Kidney epithelial cell (primary cell): Measurements from ENCODE around the gene MTR. TPM values are rescaled to one million over a fixed set of nuclear protein-coding genes. Genes with fewer than 3 reads are reported as not detected.

ENCODE experiments used
- DNase-seq: peaks from one replicate; pipeline ENCODE4 v3.0.0-alpha.2; 2010; ENCODE audit warnings: low read depth
- H3K27me3 ChIP-seq: 2 replicates; pipeline ENCODE4 v1.6.0; 2011; ENCODE audit warnings: low read length; ENCODE audit not compliant: control insufficient read depth, insufficient read depth
- H3K36me3 ChIP-seq: 2 replicates; pipeline ENCODE4 v1.5.1; 2011; ENCODE audit warnings: low read length; ENCODE audit not compliant: control insufficient read depth, insufficient read depth
- H3K4me3 ChIP-seq: 2 replicates; pipeline ENCODE4 v1.5.1; 2011; ENCODE audit warnings: low read depth, mild to moderate bottlenecking, control low read depth, low read length
- CTCF ChIP-seq: IDR thresholded peaks from 2 replicates; pipeline ENCODE4 v1.5.1; 2011; ENCODE audit warnings: mild to moderate bottlenecking, moderate library complexity, low read length, control low read depth, inconsistent platforms; ENCODE audit not compliant: insufficient read depth, poor library complexity, severe bottlenecking
- total RNA-seq: library from RNA; depleted of rRNA; stranded (reverse); fragments of >200 nt; gene quantifications from 2 replicates; pipeline ENCODE4 v1.2.3, GENCODE V29; 2015

MTR gene
- total RNA-seq, 1 donor from 2014 or later = 23.3 TPM

- TF ChIP-seq CTCF = no peak
- DNase-seq = no peak
- Histone ChIP-seq H3K36me3 (no peaks in the 10 kb centered on the region), H3K27me3 (no peaks in the 10 kb centered on the region), H3K4me3 (no peak overlapping the region)
These were observed 66.6 kb downstream of the MTR start for GRCh38 chr1:236861560-236862218.

- DNase-seq = no peak
- no peaks in the 10 kb centered on the region for H3K36me3 ChIP-seq
- no peak for TF ChIP-seq CTCF
- no peak overlapping the region for H3K4me3 ChIP-seq
- H3K27me3 ChIP-seq = no peaks in the 10 kb centered on the region
These were observed 67.1 kb downstream of the MTR start for GRCh38 chr1:236862219-236862591.

DNA sequence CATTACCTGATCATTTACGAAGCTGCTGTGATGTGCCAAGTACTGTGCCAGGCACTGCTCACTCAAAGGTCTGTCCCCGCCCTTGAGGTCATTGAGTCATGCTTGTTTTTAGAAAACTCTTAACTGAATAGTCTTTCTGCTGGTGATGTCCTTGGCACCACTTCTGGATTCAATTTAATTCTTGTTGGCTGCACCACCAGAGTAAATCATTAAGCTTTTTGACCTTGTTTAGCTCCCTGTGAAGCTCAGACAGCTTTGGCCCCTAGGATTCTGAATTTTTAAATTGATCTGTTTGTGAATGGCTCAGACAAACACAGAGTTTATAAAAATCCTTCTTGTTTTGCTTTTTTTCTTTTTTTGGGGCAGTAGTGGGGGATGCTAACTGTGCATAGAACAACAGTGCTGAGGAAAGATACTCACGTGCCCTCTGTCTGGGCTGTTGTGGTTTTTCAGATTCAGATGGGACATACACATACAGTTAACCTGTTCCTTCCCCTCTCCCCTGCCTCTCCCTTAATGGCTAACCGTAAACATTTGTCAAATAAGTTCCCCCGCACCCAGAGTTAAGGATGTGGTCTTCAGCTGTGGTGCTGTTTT, 67.6 kb downstream of the MTR start:
- H3K4me3 ChIP-seq = no peak overlapping the region
- H3K27me3 ChIP-seq = no peaks in the 10 kb centered on the region
- DNase-seq = peak; percentile 26
- TF ChIP-seq CTCF = no peak
- no peaks in the 10 kb centered on the region for H3K36me3 ChIP-seq

DNA sequence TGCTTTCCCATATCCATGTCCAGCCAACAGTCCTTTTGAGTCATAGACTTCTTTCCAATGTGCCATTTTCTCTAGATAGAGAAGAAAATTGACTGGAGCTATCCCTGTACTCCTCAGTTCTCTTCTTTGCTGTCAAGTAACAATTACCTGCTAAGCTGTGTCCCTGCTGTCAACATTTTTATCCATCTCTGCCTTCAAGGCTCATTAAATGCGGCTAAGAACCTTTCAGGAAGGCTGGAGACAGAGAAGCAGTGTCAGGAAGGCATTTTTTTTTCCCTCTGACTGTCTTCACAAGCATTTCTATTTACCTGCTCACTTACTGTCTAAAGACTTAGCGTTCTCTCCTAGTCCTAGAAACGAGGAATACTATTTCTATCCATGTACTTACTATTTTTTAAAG, 69.1 kb downstream of the MTR start:
- Histone ChIP-seq H3K27me3 (no peaks in the 10 kb centered on the region), H3K36me3 (no peaks in the 10 kb centered on the region), H3K4me3 (no peak overlapping the region)
- TF ChIP-seq CTCF = no peak
- no peak for DNase-seq

GRCh38 chr1:236864996-236865817, 70.1 kb downstream of the MTR start:
- H3K4me3 ChIP-seq = no peak overlapping the region
- H3K36me3 ChIP-seq = peaks cover 1% of the 10 kb centered on the region
- no peaks in the 10 kb centered on the region for H3K27me3 ChIP-seq
- no peak for TF ChIP-seq CTCF
- DNase-seq = no peak

- no peak overlapping the region for H3K4me3 ChIP-seq
- DNase-seq = no peak
- peaks cover 1% of the 10 kb centered on the region for H3K36me3 ChIP-seq
- no peaks in the 10 kb centered on the region for H3K27me3 ChIP-seq
- no peak for TF ChIP-seq CTCF
These were observed 70.7 kb downstream of the MTR start for GRCh38 chr1:236865818-236866155.
